Measurements from ENCODE around the gene MFGE8. TPM values are rescaled to one million over a fixed set of nuclear protein-coding genes. Genes with fewer than 3 reads are reported as not detected.

MFGE8 gene
- total and polyA plus RNA-seq, 9 of the 15 experiments (the other 6 are each of a cell fraction or from before 2014, with no cell fraction given), result 2.3 to 142 (median 62.3) TPM

DNA sequence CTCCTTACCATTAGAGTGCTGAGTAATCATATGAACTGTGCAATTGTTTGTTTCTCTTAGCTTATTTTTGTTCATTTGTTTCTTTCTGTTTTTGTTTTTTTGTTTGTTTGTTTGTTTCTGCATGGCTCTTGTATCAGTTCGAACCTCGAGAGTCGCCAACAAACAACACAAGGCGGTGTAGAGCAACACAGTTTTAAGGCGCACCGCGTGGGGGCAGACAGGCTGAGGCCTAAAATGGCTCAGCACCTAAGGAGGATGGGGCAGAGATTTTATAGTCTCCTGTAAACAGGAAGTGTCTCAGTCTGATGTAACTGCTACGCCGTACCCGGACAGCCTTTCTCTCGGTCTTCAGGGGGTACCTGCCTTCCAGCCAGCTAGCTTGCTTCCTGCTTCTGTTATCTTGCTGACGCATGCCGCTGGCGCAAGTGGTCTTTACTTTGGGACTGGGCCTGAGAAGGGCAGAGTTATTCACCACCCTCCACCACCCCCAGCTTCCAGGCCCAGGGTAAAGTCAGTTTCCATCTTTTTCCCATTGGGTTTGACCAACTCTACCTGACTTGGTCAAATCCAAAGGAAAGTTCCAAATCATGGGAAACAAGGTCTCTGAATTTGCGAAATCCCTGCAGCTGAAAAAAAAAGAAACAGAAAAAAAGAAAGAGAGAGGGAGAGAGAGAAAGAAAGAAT, 25.8 kb upstream of the MFGE8 start (continued):
- TF ChIP-seq, protein P1, sequence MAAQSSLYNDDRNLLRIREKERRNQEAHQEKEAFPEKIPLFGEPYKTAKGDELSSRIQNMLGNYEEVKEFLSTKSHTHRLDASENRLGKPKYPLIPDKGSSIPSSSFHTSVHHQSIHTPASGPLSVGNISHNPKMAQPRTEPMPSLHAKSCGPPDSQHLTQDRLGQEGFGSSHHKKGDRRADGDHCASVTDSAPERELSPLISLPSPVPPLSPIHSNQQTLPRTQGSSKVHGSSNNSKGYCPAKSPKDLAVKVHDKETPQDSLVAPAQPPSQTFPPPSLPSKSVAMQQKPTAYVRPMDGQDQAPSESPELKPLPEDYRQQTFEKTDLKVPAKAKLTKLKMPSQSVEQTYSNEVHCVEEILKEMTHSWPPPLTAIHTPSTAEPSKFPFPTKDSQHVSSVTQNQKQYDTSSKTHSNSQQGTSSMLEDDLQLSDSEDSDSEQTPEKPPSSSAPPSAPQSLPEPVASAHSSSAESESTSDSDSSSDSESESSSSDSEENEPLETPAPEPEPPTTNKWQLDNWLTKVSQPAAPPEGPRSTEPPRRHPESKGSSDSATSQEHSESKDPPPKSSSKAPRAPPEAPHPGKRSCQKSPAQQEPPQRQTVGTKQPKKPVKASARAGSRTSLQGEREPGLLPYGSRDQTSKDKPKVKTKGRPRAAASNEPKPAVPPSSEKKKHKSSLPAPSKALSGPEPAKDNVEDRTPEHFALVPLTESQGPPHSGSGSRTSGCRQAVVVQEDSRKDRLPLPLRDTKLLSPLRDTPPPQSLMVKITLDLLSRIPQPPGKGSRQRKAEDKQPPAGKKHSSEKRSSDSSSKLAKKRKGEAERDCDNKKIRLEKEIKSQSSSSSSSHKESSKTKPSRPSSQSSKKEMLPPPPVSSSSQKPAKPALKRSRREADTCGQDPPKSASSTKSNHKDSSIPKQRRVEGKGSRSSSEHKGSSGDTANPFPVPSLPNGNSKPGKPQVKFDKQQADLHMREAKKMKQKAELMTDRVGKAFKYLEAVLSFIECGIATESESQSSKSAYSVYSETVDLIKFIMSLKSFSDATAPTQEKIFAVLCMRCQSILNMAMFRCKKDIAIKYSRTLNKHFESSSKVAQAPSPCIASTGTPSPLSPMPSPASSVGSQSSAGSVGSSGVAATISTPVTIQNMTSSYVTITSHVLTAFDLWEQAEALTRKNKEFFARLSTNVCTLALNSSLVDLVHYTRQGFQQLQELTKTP (IDR thresholded peaks at IDR 0.05; ENCODE audit: low read depth in 1 of 2, partially characterized antibody in 2 of 2), result peak in 1 of 2 experiments; percentile 10
- TF ChIP-seq, protein P2, sequence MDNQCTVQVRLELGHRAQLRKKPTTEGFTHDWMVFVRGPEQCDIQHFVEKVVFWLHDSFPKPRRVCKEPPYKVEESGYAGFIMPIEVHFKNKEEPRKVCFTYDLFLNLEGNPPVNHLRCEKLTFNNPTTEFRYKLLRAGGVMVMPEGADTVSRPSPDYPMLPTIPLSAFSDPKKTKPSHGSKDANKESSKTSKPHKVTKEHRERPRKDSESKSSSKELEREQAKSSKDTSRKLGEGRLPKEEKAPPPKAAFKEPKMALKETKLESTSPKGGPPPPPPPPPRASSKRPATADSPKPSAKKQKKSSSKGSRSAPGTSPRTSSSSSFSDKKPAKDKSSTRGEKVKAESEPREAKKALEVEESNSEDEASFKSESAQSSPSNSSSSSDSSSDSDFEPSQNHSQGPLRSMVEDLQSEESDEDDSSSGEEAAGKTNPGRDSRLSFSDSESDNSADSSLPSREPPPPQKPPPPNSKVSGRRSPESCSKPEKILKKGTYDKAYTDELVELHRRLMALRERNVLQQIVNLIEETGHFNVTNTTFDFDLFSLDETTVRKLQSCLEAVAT (IDR thresholded peaks at IDR 0.05), result no peak
- TF ChIP-seq, protein P3, sequence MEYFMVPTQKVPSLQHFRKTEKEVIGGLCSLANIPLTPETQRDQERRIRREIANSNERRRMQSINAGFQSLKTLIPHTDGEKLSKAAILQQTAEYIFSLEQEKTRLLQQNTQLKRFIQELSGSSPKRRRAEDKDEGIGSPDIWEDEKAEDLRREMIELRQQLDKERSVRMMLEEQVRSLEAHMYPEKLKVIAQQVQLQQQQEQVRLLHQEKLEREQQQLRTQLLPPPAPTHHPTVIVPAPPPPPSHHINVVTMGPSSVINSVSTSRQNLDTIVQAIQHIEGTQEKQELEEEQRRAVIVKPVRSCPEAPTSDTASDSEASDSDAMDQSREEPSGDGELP (CRISPR knock-in tag; IDR thresholded peaks at IDR 0.05; ENCODE audit: borderline replicate concordance), result peak; percentile 58; the same call in 1 of the 2 replicates
- TF ChIP-seq TAF1 (IDR thresholded peaks at IDR 0.05; ENCODE audit: control insufficient read depth, extremely low read depth, insufficient read depth, low read length, severe bottlenecking) (peak; percentile 50), MCM5 (IDR thresholded peaks at IDR 0.05; ENCODE audit: low read depth) (no peak), YY1 (IDR thresholded peaks at IDR 0.05; ENCODE audit: borderline replicate concordance in 1 of 3, control insufficient read depth in 1 of 3, extremely low read depth in 1 of 3, insufficient read depth in 3 of 3, insufficient read length in 1 of 3, insufficient replicate concordance in 2 of 3, low read depth in 1 of 3, low read length in 2 of 3) (peak in 1 of 3 experiments; percentile 74), SP2 (IDR thresholded peaks at IDR 0.05; ENCODE audit: extremely low read depth, low read depth, low read length, poor library complexity, severe bottlenecking) (no peak), ZNF436 (CRISPR knock-in tag; IDR thresholded peaks at IDR 0.05) (no peak), MCM3 (IDR thresholded peaks at IDR 0.05) (no peak), SETDB1 (IDR thresholded peaks at IDR 0.05; ENCODE audit: low read length) (no peak), NCOA4 (IDR thresholded peaks at IDR 0.05; ENCODE audit: partially characterized antibody) (no peak)
- TF ChIP-seq, protein P4, sequence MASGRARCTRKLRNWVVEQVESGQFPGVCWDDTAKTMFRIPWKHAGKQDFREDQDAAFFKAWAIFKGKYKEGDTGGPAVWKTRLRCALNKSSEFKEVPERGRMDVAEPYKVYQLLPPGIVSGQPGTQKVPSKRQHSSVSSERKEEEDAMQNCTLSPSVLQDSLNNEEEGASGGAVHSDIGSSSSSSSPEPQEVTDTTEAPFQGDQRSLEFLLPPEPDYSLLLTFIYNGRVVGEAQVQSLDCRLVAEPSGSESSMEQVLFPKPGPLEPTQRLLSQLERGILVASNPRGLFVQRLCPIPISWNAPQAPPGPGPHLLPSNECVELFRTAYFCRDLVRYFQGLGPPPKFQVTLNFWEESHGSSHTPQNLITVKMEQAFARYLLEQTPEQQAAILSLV (tag; IDR thresholded peaks at IDR 0.05), result peak; percentile 38; the same call in 1 of the 2 replicates
- TF ChIP-seq, protein P5, sequence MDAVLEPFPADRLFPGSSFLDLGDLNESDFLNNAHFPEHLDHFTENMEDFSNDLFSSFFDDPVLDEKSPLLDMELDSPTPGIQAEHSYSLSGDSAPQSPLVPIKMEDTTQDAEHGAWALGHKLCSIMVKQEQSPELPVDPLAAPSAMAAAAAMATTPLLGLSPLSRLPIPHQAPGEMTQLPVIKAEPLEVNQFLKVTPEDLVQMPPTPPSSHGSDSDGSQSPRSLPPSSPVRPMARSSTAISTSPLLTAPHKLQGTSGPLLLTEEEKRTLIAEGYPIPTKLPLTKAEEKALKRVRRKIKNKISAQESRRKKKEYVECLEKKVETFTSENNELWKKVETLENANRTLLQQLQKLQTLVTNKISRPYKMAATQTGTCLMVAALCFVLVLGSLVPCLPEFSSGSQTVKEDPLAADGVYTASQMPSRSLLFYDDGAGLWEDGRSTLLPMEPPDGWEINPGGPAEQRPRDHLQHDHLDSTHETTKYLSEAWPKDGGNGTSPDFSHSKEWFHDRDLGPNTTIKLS (IDR thresholded peaks at IDR 0.05; ENCODE audit: borderline replicate concordance, low read depth), result no peak
- TF ChIP-seq, protein P6, sequence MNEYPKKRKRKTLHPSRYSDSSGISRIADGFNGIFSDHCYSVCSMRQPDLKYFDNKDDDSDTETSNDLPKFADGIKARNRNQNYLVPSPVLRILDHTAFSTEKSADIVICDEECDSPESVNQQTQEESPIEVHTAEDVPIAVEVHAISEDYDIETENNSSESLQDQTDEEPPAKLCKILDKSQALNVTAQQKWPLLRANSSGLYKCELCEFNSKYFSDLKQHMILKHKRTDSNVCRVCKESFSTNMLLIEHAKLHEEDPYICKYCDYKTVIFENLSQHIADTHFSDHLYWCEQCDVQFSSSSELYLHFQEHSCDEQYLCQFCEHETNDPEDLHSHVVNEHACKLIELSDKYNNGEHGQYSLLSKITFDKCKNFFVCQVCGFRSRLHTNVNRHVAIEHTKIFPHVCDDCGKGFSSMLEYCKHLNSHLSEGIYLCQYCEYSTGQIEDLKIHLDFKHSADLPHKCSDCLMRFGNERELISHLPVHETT (CRISPR knock-in tag; conservative IDR thresholded peaks at IDR 0.05 in 1 of 2, IDR thresholded peaks at IDR 0.05 in 1 of 2), result peak in 1 of 2 experiments; percentile 76; a peak in 2 of 4 replicates

All from K562 (cell line).